HG02981 (cell line): Measurements from ENCODE around the gene FAM78A.

Experiments
- ATAC-seq: cut with Tn5 transposase; IDR thresholded peaks from one replicate; pipeline ENCODE4 v1.9.1; 2021; ENCODE audit warnings: mild to moderate bottlenecking, moderate library complexity; ENCODE audit not compliant: unreplicated experiment

Gene FAM78A

DNA sequence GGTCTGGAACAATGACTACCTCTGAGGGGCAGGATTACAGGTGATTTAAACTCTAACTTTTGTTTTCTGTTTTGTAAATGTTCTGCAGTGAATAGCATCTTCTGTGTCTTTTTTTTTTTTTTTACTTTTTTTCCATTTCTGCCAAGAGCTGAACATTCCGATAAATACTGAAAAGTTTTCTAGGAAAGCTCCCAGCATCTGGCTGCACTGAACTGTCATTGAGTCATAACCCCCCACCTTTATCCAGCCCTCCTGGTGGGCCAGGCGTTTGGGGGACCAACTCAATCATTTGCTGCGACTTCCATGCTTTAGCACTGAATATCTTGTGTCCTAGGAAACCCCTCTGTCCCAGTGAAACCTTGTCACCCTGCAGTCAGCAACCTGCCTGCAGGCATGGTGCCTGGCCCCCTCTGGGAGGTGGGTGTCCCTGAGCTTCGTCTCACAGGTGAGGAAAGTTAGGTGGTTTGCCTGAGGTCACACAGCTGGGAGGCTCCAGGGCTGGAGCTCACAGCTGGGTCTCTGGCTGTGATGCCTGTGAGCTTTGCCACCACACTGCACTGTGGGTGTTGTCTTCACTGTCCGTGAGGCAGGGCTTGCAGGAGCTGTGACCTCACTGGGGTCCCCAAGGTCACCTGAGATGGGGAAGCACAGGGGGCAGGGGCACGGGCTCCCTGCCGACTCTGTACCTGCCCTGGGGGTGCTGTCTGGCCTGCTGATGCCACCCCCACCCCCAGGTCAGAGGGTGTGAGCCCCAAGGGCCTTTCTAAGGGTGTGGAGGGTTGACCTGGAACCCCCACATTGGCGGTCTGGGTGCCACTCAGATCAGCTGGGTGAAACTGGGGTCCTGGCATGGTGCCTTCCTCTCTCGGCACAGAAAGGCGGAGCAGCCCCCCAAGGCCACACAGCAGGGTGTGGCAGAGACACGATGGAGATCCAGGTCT lies 27.3 kb upstream of the FAM78A start:
- no peak for ATAC-seq

DNA sequence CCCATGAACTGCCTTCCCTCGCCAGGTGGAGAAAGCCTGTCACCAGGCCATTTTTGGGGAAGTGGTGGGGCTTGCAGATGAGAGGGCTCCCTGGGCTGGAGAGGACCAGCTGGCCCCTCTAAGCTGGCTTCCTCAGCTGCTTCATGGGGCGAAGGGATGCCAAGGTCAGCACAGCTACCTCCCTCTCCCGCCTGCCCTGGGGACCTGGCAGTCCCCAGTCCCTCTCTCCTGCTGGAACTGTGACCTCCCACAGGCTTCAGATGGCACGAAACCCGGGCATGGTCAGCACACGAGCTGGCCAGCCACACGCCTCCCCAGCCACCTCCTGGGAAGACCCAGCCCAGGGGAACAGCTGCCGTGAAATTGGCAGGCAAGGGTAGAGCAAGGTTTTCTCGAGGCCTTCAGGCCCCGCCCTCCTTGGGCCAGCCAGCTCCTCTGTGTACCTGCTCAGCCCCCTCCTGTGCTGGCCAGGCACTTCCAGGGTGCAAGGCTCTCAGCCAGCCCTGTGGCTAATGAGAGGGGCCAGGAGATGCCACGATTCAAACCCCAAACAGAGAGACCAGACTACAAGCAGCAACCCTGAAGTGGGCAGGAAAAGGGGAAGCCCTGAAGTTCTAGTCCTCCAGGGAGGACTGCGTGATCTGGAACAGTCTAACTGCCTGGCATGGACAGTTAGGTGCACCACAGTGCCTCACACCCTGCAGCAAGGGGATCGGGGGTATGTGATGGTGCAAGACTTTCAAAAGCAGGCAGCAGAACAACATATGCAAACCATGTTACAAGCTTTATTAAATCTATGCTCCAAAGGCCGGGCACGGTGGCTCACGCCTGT lies 26.1 kb upstream of the FAM78A start:
- ATAC-seq, result no peak

DNA sequence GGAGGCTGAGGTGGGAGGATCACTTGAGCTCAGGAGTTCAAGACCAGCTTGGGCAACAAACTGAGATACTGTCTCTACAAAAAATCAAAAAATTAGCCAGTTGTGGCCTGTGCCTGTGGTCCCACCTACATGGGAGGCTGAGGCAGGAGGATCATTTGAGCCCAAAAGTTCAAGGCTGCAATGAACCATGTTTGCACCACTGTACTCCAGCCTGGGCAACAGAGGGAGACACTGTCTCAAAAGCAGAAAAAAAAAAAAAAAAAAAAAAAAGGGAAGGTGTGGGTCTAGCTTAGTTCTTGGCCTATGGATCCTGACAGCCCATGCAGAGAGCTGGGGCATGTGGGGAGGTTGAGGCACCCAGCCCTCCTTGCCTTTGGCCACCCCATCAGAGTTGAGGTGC lies 24.1 kb upstream of the FAM78A start:
- ATAC-seq, result no peak

- no peak for ATAC-seq
These were observed 23.6 kb upstream of the FAM78A start for GRCh38 chr9:131299961-131300347.

DNA sequence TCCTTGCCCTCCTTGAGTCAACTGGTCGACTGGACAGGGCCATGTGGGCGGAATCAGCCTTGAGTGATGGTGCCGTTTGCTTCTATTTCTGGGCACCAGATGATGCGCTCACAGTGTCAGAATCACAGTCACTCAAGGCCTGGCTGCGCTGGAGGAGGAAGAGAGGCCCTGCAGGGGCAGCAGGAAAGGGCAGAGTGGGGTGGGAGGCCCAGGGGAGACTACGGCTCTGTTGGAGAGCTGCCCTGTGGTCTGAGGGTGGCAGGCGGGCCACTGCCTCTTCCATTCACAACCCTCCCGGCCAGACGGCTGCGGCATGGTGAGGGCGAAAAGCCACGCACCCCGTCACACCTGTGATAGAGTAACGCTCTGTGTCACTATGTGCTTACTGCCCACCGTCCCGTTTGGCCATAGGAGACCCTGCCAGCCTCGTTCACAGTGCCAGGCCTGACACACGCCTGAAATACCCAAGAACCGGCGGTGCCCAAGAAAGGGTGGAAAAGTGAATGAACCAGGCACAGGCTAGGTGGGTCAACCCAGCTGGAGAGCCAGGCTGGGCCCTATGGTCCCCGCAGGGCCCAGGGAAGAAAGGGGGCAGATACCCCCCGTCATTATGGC lies 23.1 kb upstream of the FAM78A start:
- no peak for ATAC-seq

GRCh38 chr9:131298816-131299215 lies 22.5 kb upstream of the FAM78A start:
- ATAC-seq, result no peak

GRCh38 chr9:131298341-131298740 lies 22.0 kb upstream of the FAM78A start:
- no peak for ATAC-seq

DNA sequence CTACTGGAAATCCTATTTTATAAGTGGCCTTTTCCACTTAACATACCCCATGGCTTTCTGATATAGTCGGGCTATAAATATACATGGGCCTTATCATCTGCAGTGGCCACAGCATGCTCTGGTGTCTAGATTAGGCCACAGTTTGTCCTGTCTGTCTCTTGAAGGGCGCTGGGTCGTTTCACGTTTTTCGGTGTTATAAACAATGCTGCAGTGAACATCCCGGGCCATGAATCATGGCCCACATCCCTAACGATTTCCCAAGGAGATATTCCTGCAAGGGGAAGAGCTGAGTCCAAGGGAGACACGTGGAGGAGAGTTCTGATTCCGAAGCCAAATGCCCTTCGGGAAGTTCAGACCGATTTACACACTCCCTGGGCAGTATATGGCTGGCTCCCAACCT lies 21.6 kb upstream of the FAM78A start:
- no peak for ATAC-seq

DNA sequence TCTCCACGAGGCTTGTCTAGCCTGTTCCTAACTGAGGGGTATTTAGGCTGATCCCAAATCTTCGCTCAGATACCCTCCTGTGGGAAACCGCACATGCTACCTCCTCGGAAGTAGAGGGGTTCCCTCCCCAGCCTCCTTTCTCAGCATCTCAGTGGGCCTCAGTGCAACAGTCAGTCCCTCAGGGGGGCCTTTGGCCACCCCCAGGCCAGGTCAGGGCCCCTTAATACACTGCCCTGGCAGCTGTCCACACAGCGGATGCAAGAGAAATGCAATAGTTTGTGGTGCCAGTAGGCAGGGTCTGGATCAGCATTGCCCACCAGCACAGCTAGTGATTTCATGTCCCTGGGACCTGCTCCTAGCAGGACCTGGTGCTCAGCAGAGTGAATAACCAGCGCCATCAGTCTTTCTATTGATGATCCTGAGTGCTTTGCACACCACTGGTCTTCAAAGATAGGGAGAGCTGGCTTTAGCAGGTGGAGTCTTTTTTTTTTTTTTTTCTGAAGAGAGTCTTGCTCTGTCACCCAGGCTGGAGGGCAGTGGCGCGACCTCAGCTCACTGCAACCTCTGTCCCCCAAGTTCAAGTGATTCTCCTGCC lies 20.7 kb upstream of the FAM78A start:
- no peak for ATAC-seq

GRCh38 chr9:131296460-131296859 lies 20.1 kb upstream of the FAM78A start:
- no peak for ATAC-seq

- ATAC-seq, result no peak
These were observed 16.6 kb upstream of the FAM78A start for GRCh38 chr9:131292937-131293336.

DNA sequence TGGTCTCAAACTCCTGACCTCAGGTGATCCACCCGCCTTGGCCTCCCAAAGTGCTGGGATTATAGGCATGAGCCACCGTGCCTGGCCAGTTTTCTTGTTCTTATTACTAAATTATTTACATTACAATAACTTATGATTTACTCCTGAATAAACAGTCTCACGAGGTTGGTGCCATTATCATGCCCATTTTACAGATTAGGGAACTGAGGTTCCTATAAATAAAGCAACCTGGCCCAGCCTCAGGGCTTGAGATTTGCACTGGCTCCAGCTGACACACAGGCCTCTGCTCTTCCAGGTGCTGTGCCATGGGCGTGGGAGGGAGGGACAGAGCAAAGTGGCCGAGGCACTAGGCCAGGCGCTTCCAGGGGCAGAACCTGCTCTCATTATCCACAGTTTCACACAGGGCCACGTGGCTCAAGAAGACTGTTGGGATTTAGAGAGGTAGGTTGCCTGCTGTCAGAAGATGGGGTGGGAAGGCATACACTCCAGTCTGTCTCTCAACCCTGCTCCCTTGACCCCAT lies 15.5 kb upstream of the FAM78A start:
- no peak for ATAC-seq

DNA sequence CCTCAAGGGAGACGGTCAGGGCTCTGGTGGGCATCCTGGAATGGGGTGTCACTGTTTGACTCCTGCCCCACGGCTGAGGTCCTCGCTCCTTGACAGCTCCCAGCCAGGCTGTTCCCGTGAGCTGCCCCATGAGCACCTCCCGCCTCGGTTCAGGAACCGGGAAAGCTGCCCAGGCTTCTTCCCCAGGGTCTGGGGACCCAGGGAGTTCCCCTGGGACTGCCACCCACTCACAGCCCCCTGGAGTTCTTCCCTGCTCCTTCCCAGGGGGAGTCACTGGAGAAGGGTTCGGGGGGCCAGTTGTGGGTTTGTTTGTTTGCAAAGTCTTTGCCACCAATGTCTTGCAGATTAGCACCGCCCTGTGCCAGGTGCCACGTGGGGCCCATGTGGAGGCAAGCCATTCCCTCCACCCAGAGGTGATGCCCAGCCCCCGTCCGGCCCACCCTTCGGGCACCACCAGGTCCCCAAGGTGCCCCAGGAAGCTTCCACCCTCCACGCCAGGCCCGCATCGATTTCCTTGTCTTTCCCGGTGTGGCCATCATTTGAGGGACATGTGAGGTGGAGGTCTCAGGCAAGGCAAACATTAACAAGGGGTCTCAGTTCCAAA lies 14.6 kb upstream of the FAM78A start:
- ATAC-seq, result no peak

DNA sequence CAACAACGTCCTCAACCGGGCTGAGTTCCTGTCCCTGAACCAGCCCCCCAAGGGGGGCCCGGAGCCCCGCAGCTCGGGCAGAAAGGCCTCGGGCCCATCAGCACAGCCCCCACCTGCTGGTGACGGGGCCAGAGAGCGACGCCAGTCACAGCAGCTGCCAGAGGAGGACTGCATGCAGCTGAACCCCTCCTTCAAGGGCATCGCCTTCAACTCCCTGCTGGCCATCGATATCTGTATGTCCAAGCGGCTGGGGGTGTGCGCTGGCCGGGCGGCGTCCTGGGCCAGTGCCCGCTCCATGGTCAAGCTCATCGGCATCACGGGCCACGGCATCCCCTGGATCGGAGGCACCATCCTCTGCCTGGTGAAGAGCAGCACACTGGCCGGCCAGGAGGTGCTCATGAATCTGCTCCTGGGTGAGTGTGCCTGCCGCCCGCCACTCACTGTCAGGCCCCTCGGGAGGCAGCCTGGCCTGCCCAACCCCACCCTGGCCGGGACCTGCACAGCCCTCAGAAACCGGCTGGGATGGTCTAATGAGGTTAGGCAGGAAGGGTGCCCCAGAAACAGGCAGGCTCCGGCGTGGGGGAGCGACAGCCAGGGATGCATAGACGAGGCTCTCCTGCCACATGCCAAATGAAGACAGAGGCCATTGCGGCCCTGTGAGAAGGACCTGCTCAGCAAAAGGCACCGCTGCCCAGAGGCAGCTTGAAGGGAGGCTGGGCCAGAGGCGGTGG lies 13.9 kb upstream of the FAM78A start:
- no peak for ATAC-seq

GRCh38 chr9:131289301-131290035 lies 13.2 kb upstream of the FAM78A start, which contains the start of gene PLPP7:
Gene PLPP7 (plus strand): TSS chr9:131289723. CDS start chr9:131289998, 275 bp downstream.
- ATAC-seq, result no peak

- ATAC-seq, result no peak
These were observed 11.9 kb upstream of the FAM78A start for GRCh38 chr9:131288217-131288616.

GRCh38 chr9:131287359-131287758 lies 11.0 kb upstream of the FAM78A start:
- ATAC-seq, result no peak

GRCh38 chr9:131284856-131285255 lies 8.5 kb upstream of the FAM78A start:
- no peak for ATAC-seq
